K562 (cell line): ENCODE data around the gene CDX1. TPM values are rescaled to one million over a fixed set of nuclear protein-coding genes. Genes with fewer than 3 reads are reported as not detected.

Experiments used
- ATAC-seq: fragments of 200-7000 bp; cut with Tn5 transposase; 3 replicates; pipeline ENCODE4 v1.9.1; 2020; ENCODE audit warnings: moderate library complexity
- BruUV-seq: library from RNA; stranded (reverse); fragments of 400-500 nt; replicated peaks from 2 replicates; lab custom pipeline; 2021; lab: Mats Ljungman, UMichigan
- CTCF ChIA-PET: fragments of 300-600 bp; formaldehyde crosslinking; extraction: SDS; loops from one replicate; lab custom pipeline; 2021; ENCODE audit warnings: low intra/inter-chr PET ratio; lab: Yijun Ruan, JAX
- POLR2A ChIA-PET: fragments of 300-600, 350-650 bp; sonication (Branson Sonifier 250); formaldehyde crosslinking; extraction: SDS; loops from one replicate; lab custom pipeline; 2021; ENCODE audit warnings: antibody characterized with exemption, inconsistent platforms; lab: Yijun Ruan, JAX
- DNase-seq, 4 experiments: peaks; one replicate each; pipeline versions ENCODE4 v3.0.0 to v3.0.0-alpha.2; 2011 to 2018; ENCODE audit warnings: low spot score in 3 of 4, mixed read lengths in 3 of 4; ENCODE audit errors: extremely low read depth in 1 of 4
- FAIRE-seq: peaks from 2 replicates; lab custom pipeline; 2011; peaks lifted over from hg19 to GRCh38; lab: Jason Lieb, UNC
- H2AFZ ChIP-seq: 2 replicates; pipeline ENCODE4 v1.6.0; 2011; ENCODE audit warnings: low read depth, low read length, control low read depth, inconsistent platforms
- H3K27ac ChIP-seq: fragments of 200-600 bp; 3 replicates; pipeline ENCODE4 v1.8.0; 2011; ENCODE audit warnings: low read depth, mild to moderate bottlenecking, control low read depth, inconsistent platforms, low read length, moderate library complexity, mixed read lengths; ENCODE audit errors: extremely low read depth
- H3K27me3 ChIP-seq, 2 experiments: fragments of 300-600 bp in 1 of 2; 2 replicates in 1 of 2; 3 replicates in 1 of 2; pipeline versions ENCODE4 v1.6.0 to v1.8.0; 2011; ENCODE audit warnings: inconsistent platforms in 2 of 2, low read length in 2 of 2, mild to moderate bottlenecking in 1 of 2, mixed read lengths in 1 of 2, moderate library complexity in 1 of 2; ENCODE audit not compliant: control insufficient read depth in 2 of 2, insufficient read depth in 2 of 2
- H3K36me3 ChIP-seq: fragments of 300-600 bp; 3 replicates; pipeline ENCODE4 v1.8.0; 2011; ENCODE audit warnings: mild to moderate bottlenecking, low read length, inconsistent platforms; ENCODE audit not compliant: control insufficient read depth, insufficient read depth
- H3K4me1 ChIP-seq, 2 experiments: fragments of 200-600 bp in 1 of 2; replicated peaks in 1 of 2; 2 replicates in 1 of 2; 3 replicates in 1 of 2; pipeline versions ENCODE4 v1.5.1 to v1.8.0; 2011; ENCODE audit warnings: inconsistent platforms in 2 of 2, low read length in 2 of 2, mild to moderate bottlenecking in 1 of 2, mixed read lengths in 1 of 2, moderate library complexity in 1 of 2; ENCODE audit not compliant: control insufficient read depth in 2 of 2, insufficient read depth in 2 of 2
- H3K4me2 ChIP-seq: 2 replicates; pipeline ENCODE4 v1.6.1; 2011; ENCODE audit warnings: low read length, control low read depth, inconsistent platforms, mixed read lengths; ENCODE audit not compliant: insufficient read depth
- H3K4me3 ChIP-seq: fragments of 200-600 bp; sonication (generic), shearing (Covaris generic); 2 replicates; pipeline ENCODE4 v1.5.1; 2016; ENCODE audit warnings: control low read depth, inconsistent platforms
- H3K79me2 ChIP-seq: fragments of 200-600 bp; 3 replicates; pipeline ENCODE4 v1.8.0; 2011; ENCODE audit warnings: low read length, inconsistent platforms; ENCODE audit not compliant: control insufficient read depth, insufficient read depth
- H3K9ac ChIP-seq, 2 experiments: 2 replicates each; pipeline versions ENCODE4 v1.6.0 to v1.6.1; 2011; ENCODE audit warnings: low read depth in 2 of 2, low read length in 2 of 2, control low read depth in 1 of 2, inconsistent platforms in 1 of 2, mild to moderate bottlenecking in 1 of 2, mixed read lengths in 1 of 2; ENCODE audit not compliant: insufficient read depth in 1 of 2
- H3K9me1 ChIP-seq: one replicate; pipeline ENCODE4 v1.6.0; 2011; ENCODE audit warnings: inconsistent platforms, mild to moderate bottlenecking, low read length, moderate library complexity; ENCODE audit not compliant: control insufficient read depth, insufficient read depth
- H3K9me3 ChIP-seq: replicated peaks from 2 replicates; pipeline ENCODE4 v1.5.1; 2011; ENCODE audit warnings: low read depth, low read length, inconsistent platforms; ENCODE audit not compliant: control insufficient read depth, insufficient read depth
- H4K20me1 ChIP-seq: replicated peaks from 2 replicates; pipeline ENCODE4 v1.6.1; 2011; ENCODE audit warnings: low read length, inconsistent platforms, mixed read lengths; ENCODE audit not compliant: control insufficient read depth, insufficient read depth
- BRD9 ChIP-seq: fragments of 450-650 bp; IDR thresholded peaks from 2 replicates; pipeline ENCODE4 v1.6.1; 2018; ENCODE audit warnings: low read depth; ENCODE audit not compliant: partially characterized antibody
- EZH2 ChIP-seq: IDR thresholded peaks from 2 replicates; pipeline ENCODE4 v1.6.1; 2012; ENCODE audit warnings: low read depth, mild to moderate bottlenecking, inconsistent platforms, low read length, borderline replicate concordance
- KDM2B ChIP-seq: fragments of 250-450 bp; sonication (Bioruptor Pico); IDR thresholded peaks from 2 replicates; pipeline ENCODE4 v1.8.0; 2021; ENCODE audit warnings: mild to moderate bottlenecking, moderate library complexity
- LEF1 ChIP-seq: fragments of 450-650 bp; IDR thresholded peaks from 2 replicates; pipeline ENCODE4 v1.6.1; 2016; ENCODE audit warnings: mild to moderate bottlenecking
- MITF ChIP-seq: IDR thresholded peaks from 2 replicates; pipeline ENCODE4 v1.6.1; 2014; ENCODE audit warnings: antibody characterized with exemption
- POU5F1 ChIP-seq: fragments of 150-350 bp; IDR thresholded peaks from 2 replicates; pipeline ENCODE4 v1.6.1; 2014; ENCODE audit warnings: borderline replicate concordance, low read length, low read depth, mild to moderate bottlenecking; ENCODE audit not compliant: partially characterized antibody
- RBM39 ChIP-seq: fragments of 200-400 bp; formaldehyde crosslinking; optimal IDR thresholded peaks from 2 replicates; pipeline ENCODE3; 2018; ENCODE audit warnings: low read depth, low read length
- SNIP1 ChIP-seq: fragments of 450-650 bp; IDR thresholded peaks from 2 replicates; pipeline ENCODE4 v1.7.1; 2017; ENCODE audit warnings: low read depth, mild to moderate bottlenecking
- SP1 ChIP-seq: sonication (generic); formaldehyde crosslinking; IDR thresholded peaks from 2 replicates; pipeline ENCODE4 v1.8.1; 2022; ENCODE audit warnings: mild to moderate bottlenecking, missing genetic modification reagents
- TAL1 ChIP-seq: fragments of 450-650 bp; IDR thresholded peaks from 2 replicates; pipeline ENCODE4 v1.6.1; 2016; ENCODE audit warnings: mild to moderate bottlenecking
- ZHX1 ChIP-seq: fragments of 150-350 bp; conservative IDR thresholded peaks from 2 replicates; pipeline ENCODE4 v1.6.1; 2014; ENCODE audit warnings: low read length
- ZNF143 ChIP-seq: sonication (generic); formaldehyde crosslinking; IDR thresholded peaks from 2 replicates; pipeline ENCODE4 v1.9.0; 2022; ENCODE audit warnings: mild to moderate bottlenecking, missing genetic modification reagents
- ZNF561 ChIP-seq: fragments of 450-650 bp; formaldehyde crosslinking; conservative IDR thresholded peaks from 2 replicates; pipeline ENCODE4 v1.4.0; 2020; ENCODE audit warnings: mild to moderate bottlenecking, moderate library complexity
- WGBS: fragments of 100-300 bp; shearing (Covaris generic); methylation state at CpG from one replicate; pipeline ENCODE4 v1.1.6; 2016; ENCODE audit warnings: low coverage, mixed read lengths; ENCODE audit not compliant: insufficient coverage; ENCODE audit errors: missing lambda C conversion rate; 5-methylcytosine and 5-hydroxymethylcytosine counted together
- in situ Hi-C: fragments of 300-500 bp; cut with MboI; formaldehyde crosslinking; loops from 4 replicates; pipeline ENCODE4 v1.15.0; 2018; ENCODE audit warnings: inconsistent platforms, mixed read lengths
- intact Hi-C: fragments of 100-400 bp; cut with micrococcal nuclease; formaldehyde crosslinking; loops from 2 replicates; pipeline ENCODE4 v1.14.2; 2022
- polyA plus RNA-seq, 8 experiments: library from polyadenylated mRNA; depleted of rRNA in 4 of 8; stranded (reverse) in 5 of 8; unstranded in 3 of 8; fragments of >200 nt; fragmentation: Nextera tagmentation in 2 of 8; fragmentation: Illumina TruSeq in 1 of 8; extraction: Ambion mirVana in 2 of 8; extraction: Trizol in 1 of 8; gene quantifications; 2 replicates each; pipeline versions ENCODE4 v1.2.1 to v1.2.3, GENCODE V29; 2011 to 2014; ENCODE audit warnings: inconsistent platforms in 1 of 8, missing spikeins in 1 of 8
- total RNA-seq, 7 experiments: library from RNA; depleted of rRNA in 6 of 7; stranded (reverse); fragments of >200 nt in 6 of 7; fragmentation: Illumina TruSeq in 2 of 7; extraction: Trizol in 2 of 7; gene quantifications; 2 replicates each; pipeline versions ENCODE4 v1.2.1 to v1.2.3, GENCODE V29; 2011 to 2021; ENCODE audit warnings: low replicate concordance in 1 of 7
- TF ChIP-seq, protein P1 (sequence below): sonication (generic); formaldehyde crosslinking; IDR thresholded peaks from 2 replicates; pipeline ENCODE4 v1.8.0; 2022; ENCODE audit warnings: missing genetic modification reagents, mild to moderate bottlenecking, borderline replicate concordance
- TF ChIP-seq, protein P2 (sequence below), 2 experiments: fragments of 450-650 bp; conservative IDR thresholded peaks; 2 replicates each; pipeline ENCODE4 v1.6.1; 2017; ENCODE audit warnings: mild to moderate bottlenecking in 2 of 2, moderate library complexity in 2 of 2

The CDX1 gene
- total and polyA plus RNA-seq, 9 of the 15 experiments (the other 6 are each of a cell fraction or from before 2014, with no cell fraction given): 0.06 to 0.16 TPM; not detected in 7

- ChIA-PET POLR2A (interaction anchor here (0.7 kb wide), 1 partner anchor 32 kb away, joined by 3 read pairs; no protein-coding TSS in a partner anchor), CTCF (interaction anchor here (1.8 kb wide), 1 partner anchor 13 kb away, joined by 5 read pairs; no protein-coding TSS in a partner anchor)
- Histone ChIP-seq H3K27me3 (peaks cover 26 to 63% of the 10 kb centered on the region in 2 experiments), H3K9me1 (no peaks in the 10 kb centered on the region), H3K79me2 (no peaks in the 10 kb centered on the region), H3K4me2 (no peak overlapping the region), H3K27ac (no peak overlapping the region), H2AFZ (no peak overlapping the region), H3K4me1 (peaks cover 0 to 2% of the 10 kb centered on the region in 2 experiments; a peak in 2 of 5 replicates), H3K9ac (no peak overlapping the region), H3K9me3 (no peaks in the 10 kb centered on the region), H3K4me3 (no peak overlapping the region), H4K20me1 (peaks cover 3% of the 10 kb centered on the region; the same call in 1 of the 2 replicates), H3K36me3 (no peaks in the 10 kb centered on the region)
- WGBS: 9% methylated on average over 6 of the region's 6 CpGs
- intact Hi-C loops (no loop called here), in situ Hi-C loops (no loop called here)
- FAIRE-seq (no peak), ATAC-seq (no peak), DNase-seq (no peak)
- TF ChIP-seq MITF (no peak), EZH2 (no peak), ZNF561 (CRISPR knock-in tag) (no peak), POU5F1 (no peak), RBM39 (no peak), ZNF143 (no peak), LEF1 (no peak), TAL1 (no peak), SNIP1 (no peak), KDM2B (CRISPR knock-in tag) (no peak), ZHX1 (no peak), SP1 (CRISPR knock-in tag) (no peak), BRD9 (no peak)
- TF ChIP-seq, protein P1, sequence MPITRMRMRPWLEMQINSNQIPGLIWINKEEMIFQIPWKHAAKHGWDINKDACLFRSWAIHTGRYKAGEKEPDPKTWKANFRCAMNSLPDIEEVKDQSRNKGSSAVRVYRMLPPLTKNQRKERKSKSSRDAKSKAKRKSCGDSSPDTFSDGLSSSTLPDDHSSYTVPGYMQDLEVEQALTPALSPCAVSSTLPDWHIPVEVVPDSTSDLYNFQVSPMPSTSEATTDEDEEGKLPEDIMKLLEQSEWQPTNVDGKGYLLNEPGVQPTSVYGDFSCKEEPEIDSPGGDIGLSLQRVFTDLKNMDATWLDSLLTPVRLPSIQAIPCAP (CRISPR knock-in tag): no peak
- TF ChIP-seq, protein P2, sequence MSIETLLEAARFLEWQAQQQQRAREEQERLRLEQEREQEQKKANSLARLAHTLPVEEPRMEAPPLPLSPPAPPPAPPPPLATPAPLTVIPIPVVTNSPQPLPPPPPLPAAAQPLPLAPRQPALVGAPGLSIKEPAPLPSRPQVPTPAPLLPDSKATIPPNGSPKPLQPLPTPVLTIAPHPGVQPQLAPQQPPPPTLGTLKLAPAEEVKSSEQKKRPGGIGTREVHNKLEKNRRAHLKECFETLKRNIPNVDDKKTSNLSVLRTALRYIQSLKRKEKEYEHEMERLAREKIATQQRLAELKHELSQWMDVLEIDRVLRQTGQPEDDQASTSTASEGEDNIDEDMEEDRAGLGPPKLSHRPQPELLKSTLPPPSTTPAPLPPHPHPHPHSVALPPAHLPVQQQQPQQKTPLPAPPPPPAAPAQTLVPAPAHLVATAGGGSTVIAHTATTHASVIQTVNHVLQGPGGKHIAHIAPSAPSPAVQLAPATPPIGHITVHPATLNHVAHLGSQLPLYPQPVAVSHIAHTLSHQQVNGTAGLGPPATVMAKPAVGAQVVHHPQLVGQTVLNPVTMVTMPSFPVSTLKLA (conservative IDR thresholded peaks at IDR 0.05): no peak
- BruUV-seq: no TSS peak
These were observed 7.7 kb downstream of the CDX1 start for GRCh38 chr5:150174285-150174684.
